WTC11 (cell line): ENCODE measurements around the gene ATXN1L. TPM values are rescaled to one million over a fixed set of nuclear protein-coding genes. Genes with fewer than 3 reads are reported as not detected.

Experiments used
- ATAC-seq: fragments of 200-7000 bp; cut with Tn5 transposase; 2 replicates; pipeline ENCODE4 v1.10.0; 2021; ENCODE audit warnings: mild to moderate bottlenecking, moderate library complexity
- CTCF ChIA-PET: fragments of 300-600 bp; sonication (Branson Sonifier 250); formaldehyde crosslinking; loops from one replicate; lab custom pipeline; 2021; ENCODE audit warnings: antibody characterized with exemption; lab: Charles Lee
- POLR2A ChIA-PET: fragments of 350-600 bp; sonication (Branson Sonifier 250); formaldehyde crosslinking; loops from one replicate; lab custom pipeline; 2021; ENCODE audit warnings: antibody characterized with exemption; lab: Charles Lee
- DNase-seq: peaks from one replicate; pipeline ENCODE4 v3.0.0; 2021; ENCODE audit warnings: low spot score
- H3K27ac Mint-ChIP-seq: 2 replicates; pipeline ENCODE4 v1.8.0; 2021; ENCODE audit warnings: mixed read lengths
- H3K27me3 Mint-ChIP-seq: 2 replicates; pipeline ENCODE4 v1.8.0; 2021; ENCODE audit warnings: low read depth, mild to moderate bottlenecking, moderate library complexity, mixed read lengths
- H3K36me3 Mint-ChIP-seq: 2 replicates; pipeline ENCODE4 v1.8.0; 2021; ENCODE audit warnings: mixed read lengths
- H3K4me1 Mint-ChIP-seq: 2 replicates; pipeline ENCODE4 v1.8.0; 2022; ENCODE audit warnings: mixed read lengths
- H3K4me3 Mint-ChIP-seq: 2 replicates; pipeline ENCODE4 v1.8.0; 2021; ENCODE audit warnings: mild to moderate bottlenecking, moderate library complexity, mixed read lengths
- H3K9me3 Mint-ChIP-seq: 2 replicates; pipeline ENCODE4 v1.8.0; 2021; ENCODE audit warnings: mixed read lengths
- ATF6 ChIP-seq: sonication (generic); formaldehyde crosslinking; IDR thresholded peaks from 2 replicates; pipeline ENCODE4 v1.8.1; 2023; ENCODE audit warnings: mild to moderate bottlenecking, missing genetic modification reagents
- CBFB ChIP-seq: sonication (generic); formaldehyde crosslinking; IDR thresholded peaks from 2 replicates; pipeline ENCODE4 v1.8.1; 2022; ENCODE audit warnings: mild to moderate bottlenecking, low read depth, missing genetic modification reagents
- GTF2I ChIP-seq: fragments of 250-450 bp; sonication (Bioruptor Pico); conservative IDR thresholded peaks from 2 replicates; pipeline ENCODE4 v1.4.0; 2021; ENCODE audit warnings: mild to moderate bottlenecking
- PRDM15 ChIP-seq: sonication (generic); formaldehyde crosslinking; IDR thresholded peaks from 2 replicates; pipeline ENCODE4 v1.8.0; 2022; ENCODE audit warnings: missing genetic modification reagents
- RELA ChIP-seq: sonication (generic); formaldehyde crosslinking; IDR thresholded peaks from 2 replicates; pipeline ENCODE4 v1.8.1; 2022; ENCODE audit warnings: missing genetic modification reagents, mild to moderate bottlenecking, borderline replicate concordance
- ZMAT4 ChIP-seq: fragments of 250-450 bp; sonication (Bioruptor Pico); IDR thresholded peaks from 2 replicates; pipeline ENCODE4 v1.9.0; 2021; ENCODE audit warnings: mild to moderate bottlenecking
- ZNF121 ChIP-seq: sonication (generic); formaldehyde crosslinking; IDR thresholded peaks from 2 replicates; pipeline ENCODE4 v1.8.0; 2023; ENCODE audit warnings: missing genetic modification reagents
- ZNF138 ChIP-seq: sonication (generic); formaldehyde crosslinking; conservative IDR thresholded peaks from 2 replicates; pipeline ENCODE4 v1.8.1; 2022; ENCODE audit warnings: mild to moderate bottlenecking, moderate library complexity, missing genetic modification reagents
- ZNF532 ChIP-seq: fragments of 250-450 bp; sonication (Bioruptor Pico); IDR thresholded peaks from 2 replicates; pipeline ENCODE4 v1.9.0; 2021; ENCODE audit warnings: mild to moderate bottlenecking, borderline replicate concordance
- ZSCAN18 ChIP-seq: fragments of 250-450 bp; sonication (Bioruptor Pico); IDR thresholded peaks from 2 replicates; pipeline ENCODE4 v2.1.2; 2022; ENCODE audit warnings: mild to moderate bottlenecking, moderate library complexity
- total RNA-seq: library from RNA; stranded (reverse); gene quantifications from 3 replicates; pipeline ENCODE4 v1.2.3, GENCODE V29; 2021

Gene ATXN1L
- total RNA-seq, 1 experiment from 2014 or later, result 23.2 TPM

- TF ChIP-seq ATF6 (CRISPR knock-in tag), result no peak
- no peak for TF ChIP-seq GTF2I (CRISPR knock-in tag)
- no peak for TF ChIP-seq ZNF138 (CRISPR knock-in tag)
- no peak for TF ChIP-seq RELA (CRISPR knock-in tag)
- TF ChIP-seq PRDM15 (CRISPR knock-in tag), result no peak
- no peak for TF ChIP-seq ZMAT4
- no peak for TF ChIP-seq CBFB (CRISPR knock-in tag)
- no peak for TF ChIP-seq ZNF532
These were observed 57.8 kb downstream of the ATXN1L start (continued) for GRCh38 chr16:71903608-71904007.

GRCh38 chr16:71904239-71904638 is 58.5 kb downstream of the ATXN1L start:
- H3K27ac Mint-ChIP-seq, result no peak overlapping the region
- no peaks in the 10 kb centered on the region for H3K9me3 Mint-ChIP-seq
- CTCF ChIA-PET, result interaction anchor here (0.7 to 2.0 kb wide), 2 partner anchors 10 to 22 kb away, joined by 4 to 9 read pairs; no protein-coding TSS in a partner anchor

More at GRCh38 chr16:71904239-71904638, 58.5 kb downstream of the ATXN1L start:
- peaks cover 19% of the 10 kb centered on the region for H3K36me3 Mint-ChIP-seq
- DNase-seq, result no peak
- no peak for ATAC-seq
- no peak overlapping the region for H3K4me3 Mint-ChIP-seq
- TF ChIP-seq ATF6 (CRISPR knock-in tag) (no peak), ZNF121 (CRISPR knock-in tag) (peak; percentile 98), ZSCAN18 (CRISPR knock-in tag) (no peak), ZNF532 (no peak), GTF2I (CRISPR knock-in tag) (0 out of 2 replicates have a peak, but pooled peaks have one; percentile 11), ZNF138 (CRISPR knock-in tag) (no peak)
- TF ChIP-seq, all 79 proteins: peak for 2
- peaks cover 35% of the 10 kb centered on the region for H3K4me1 Mint-ChIP-seq
- H3K27me3 Mint-ChIP-seq, result no peaks in the 10 kb centered on the region
- POLR2A ChIA-PET, result no interaction called here
